DOHH2 (cell line): ENCODE measurements around the gene ING4.

ENCODE experiments used
- EZH2phosphoT487 ChIP-seq: fragments of 200-600 bp; sonication (generic); IDR thresholded peaks from 2 replicates; pipeline ENCODE4 v1.6.1; 2017; ENCODE audit warnings: borderline replicate concordance, mild to moderate bottlenecking, antibody characterized with exemption, low read length, moderate library complexity, mixed read lengths
- TF ChIP-seq, protein P1 (sequence below): fragments of 200-600 bp; sonication (generic); IDR thresholded peaks from one replicate; pipeline ENCODE4 v1.5.1; 2014; ENCODE audit warnings: antibody characterized with exemption, mild to moderate bottlenecking, low read depth, low read length; ENCODE audit not compliant: poor library complexity, severe bottlenecking

- TF ChIP-seq, protein P1, sequence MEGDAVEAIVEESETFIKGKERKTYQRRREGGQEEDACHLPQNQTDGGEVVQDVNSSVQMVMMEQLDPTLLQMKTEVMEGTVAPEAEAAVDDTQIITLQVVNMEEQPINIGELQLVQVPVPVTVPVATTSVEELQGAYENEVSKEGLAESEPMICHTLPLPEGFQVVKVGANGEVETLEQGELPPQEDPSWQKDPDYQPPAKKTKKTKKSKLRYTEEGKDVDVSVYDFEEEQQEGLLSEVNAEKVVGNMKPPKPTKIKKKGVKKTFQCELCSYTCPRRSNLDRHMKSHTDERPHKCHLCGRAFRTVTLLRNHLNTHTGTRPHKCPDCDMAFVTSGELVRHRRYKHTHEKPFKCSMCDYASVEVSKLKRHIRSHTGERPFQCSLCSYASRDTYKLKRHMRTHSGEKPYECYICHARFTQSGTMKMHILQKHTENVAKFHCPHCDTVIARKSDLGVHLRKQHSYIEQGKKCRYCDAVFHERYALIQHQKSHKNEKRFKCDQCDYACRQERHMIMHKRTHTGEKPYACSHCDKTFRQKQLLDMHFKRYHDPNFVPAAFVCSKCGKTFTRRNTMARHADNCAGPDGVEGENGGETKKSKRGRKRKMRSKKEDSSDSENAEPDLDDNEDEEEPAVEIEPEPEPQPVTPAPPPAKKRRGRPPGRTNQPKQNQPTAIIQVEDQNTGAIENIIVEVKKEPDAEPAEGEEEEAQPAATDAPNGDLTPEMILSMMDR, result no peak
- TF ChIP-seq EZH2phosphoT487, result no peak
Observed at GRCh38 chr12:6691473-6691872, 28.6 kb upstream of the ING4 start.
